Caki2 (cell line): ENCODE results near the gene PLCH1. TPM values are rescaled to one million over a fixed set of nuclear protein-coding genes. Genes with fewer than 3 reads are reported as not detected.

Experiments
- DNase-seq: peaks from one replicate; pipeline ENCODE4 v3.0.0-alpha.2; 2015; ENCODE audit warnings: low read depth
- in situ Hi-C: cut with HindIII; loops from 2 replicates; pipeline ENCODE4 v1.10.0; 2016; ENCODE audit warnings: low sequenced_read_pairs, low pct_unique_long_range_greater_than_20kb, mixed read lengths
- total RNA-seq: library from RNA; depleted of rRNA; stranded (reverse); fragments of >200 nt; shearing (Covaris generic); gene quantifications from 2 replicates; pipeline ENCODE4 v1.2.3, GENCODE V29; 2014; ENCODE audit warnings: low replicate concordance; rRNA removed

PLCH1 gene
- total RNA-seq, 1 experiment from 2014 or later: 5.6 TPM

GRCh38 chr3:155329513-155330048 is 415.3 kb downstream of the PLCH1 start:
- no peak for DNase-seq
- in situ Hi-C loops: no loop called here

GRCh38 chr3:155327871-155328270 is 417.0 kb downstream of the PLCH1 start:
- in situ Hi-C loops: no loop called here
- no peak for DNase-seq

- DNase-seq: no peak
- in situ Hi-C loops: no loop called here
Measured at GRCh38 chr3:155327430-155327829, 417.4 kb downstream of the PLCH1 start.

- DNase-seq: no peak
- in situ Hi-C loops: no loop called here
Measured at GRCh38 chr3:155326901-155327300, 418.0 kb downstream of the PLCH1 start.

- in situ Hi-C loops: no loop called here
Measured at GRCh38 chr3:155326244-155326643, 418.6 kb downstream of the PLCH1 start.

More at GRCh38 chr3:155326244-155326643, 418.6 kb downstream of the PLCH1 start:
- no peak for DNase-seq

Other genes with a start within 250 kb of the PLCH1 start
- 2.7 and 6.7 TPM in 2 replicates for gene C3orf33, start 61.2 kb upstream of the PLCH1 start, total RNA-seq
- gene SLC33A1, start 109.4 kb upstream of the PLCH1 start, total RNA-seq: 34.1 and 58.3 TPM in 2 replicates
- 29.7 and 29.9 TPM in 2 replicates for gene GMPS, start 125.6 kb upstream of the PLCH1 start, total RNA-seq